NT2/D1 (cell line): Measurements from ENCODE around the gene NAV2.

Source experiments
- DNase-seq: peaks from one replicate; pipeline ENCODE4 v3.0.0-alpha.2; 2011; ENCODE audit warnings: low read depth, low spot score
- H3K27me3 ChIP-seq: 2 replicates; pipeline ENCODE4 v1.6.0; 2011; ENCODE audit warnings: mild to moderate bottlenecking; ENCODE audit not compliant: insufficient read length, insufficient read depth
- H3K36me3 ChIP-seq: 2 replicates; pipeline ENCODE4 v1.6.1; 2011; ENCODE audit warnings: mild to moderate bottlenecking, low read length, mixed read lengths; ENCODE audit not compliant: insufficient read depth, insufficient read length
- H3K4me1 ChIP-seq: 2 replicates; pipeline ENCODE4 v1.5.1; 2011; ENCODE audit not compliant: insufficient read depth, insufficient read length
- H3K4me3 ChIP-seq: 2 replicates; pipeline ENCODE4 v1.5.1; 2011; ENCODE audit warnings: low read depth; ENCODE audit not compliant: insufficient read length
- H3K9ac ChIP-seq: 2 replicates; pipeline ENCODE4 v1.6.0; 2011; ENCODE audit warnings: low read depth; ENCODE audit not compliant: insufficient read length
- H3K9me3 ChIP-seq: 2 replicates; pipeline ENCODE4 v1.5.1; 2011; ENCODE audit warnings: mild to moderate bottlenecking, low read length; ENCODE audit not compliant: insufficient read depth
- SUZ12 ChIP-seq: IDR thresholded peaks from 2 replicates; pipeline ENCODE4 v1.6.1; 2011; ENCODE audit not compliant: insufficient read length, insufficient read depth; ENCODE audit errors: extremely low read depth
- YY1 ChIP-seq: IDR thresholded peaks from 2 replicates; pipeline ENCODE4 v1.6.1; 2011; ENCODE audit not compliant: insufficient read length, insufficient read depth
- ZNF274 ChIP-seq: IDR thresholded peaks from 2 replicates; pipeline ENCODE4 v1.6.1; 2011; ENCODE audit warnings: mild to moderate bottlenecking, low read depth, low read length

Gene NAV2

DNA sequence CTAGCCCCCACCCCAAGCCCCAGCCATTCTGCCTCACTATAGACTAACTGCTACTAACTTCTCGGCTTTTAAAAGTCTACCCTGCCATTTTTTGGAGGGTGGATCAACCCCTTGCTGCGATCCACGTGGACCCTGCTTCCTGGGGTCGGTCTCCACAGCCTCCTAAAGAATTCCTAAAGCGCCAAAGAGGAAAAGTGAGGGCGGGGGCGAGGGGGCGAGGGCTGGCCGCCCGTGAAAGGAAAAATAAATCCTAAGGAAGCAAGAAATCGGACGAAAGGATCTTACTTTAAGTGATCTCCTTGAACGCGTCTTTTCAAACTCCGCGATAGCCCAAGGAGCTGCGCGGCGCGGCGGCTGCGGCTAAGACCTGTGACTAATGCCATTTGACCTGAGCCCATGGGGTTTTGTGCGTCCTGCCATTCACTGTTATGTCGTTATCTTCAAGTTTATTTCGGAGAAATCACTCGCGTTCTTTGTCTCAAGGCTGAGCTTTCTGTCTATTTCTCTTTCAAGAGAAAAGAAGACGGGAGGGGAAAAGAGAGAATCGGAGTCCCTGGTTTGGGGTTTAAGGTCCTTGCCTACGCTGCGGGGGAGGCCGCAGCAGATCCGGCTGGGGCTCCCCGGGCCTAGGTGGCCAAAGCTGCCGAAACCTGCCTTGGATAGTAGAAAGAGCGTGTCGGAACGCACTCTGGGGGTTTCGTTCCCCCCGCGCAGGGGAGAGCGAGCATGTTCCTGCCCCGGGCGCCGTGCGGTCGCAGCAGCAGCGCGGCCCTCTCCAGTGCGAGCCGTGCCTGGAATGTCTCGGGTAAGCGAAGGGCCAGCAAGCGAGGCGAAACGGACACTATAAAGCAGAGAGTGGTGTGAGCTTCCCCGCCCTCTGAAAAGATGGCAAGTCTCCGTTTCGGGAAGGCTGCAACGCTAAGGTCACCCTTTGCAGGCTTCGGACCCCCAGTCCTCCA is 450.5 kb downstream of the NAV2 start:
- peaks cover 6% of the 10 kb centered on the region for H3K4me1 ChIP-seq
- H3K9me3 ChIP-seq: no peaks in the 10 kb centered on the region
- peaks cover 84% of the 10 kb centered on the region for H3K27me3 ChIP-seq
- no peaks in the 10 kb centered on the region for H3K36me3 ChIP-seq
- no peak for TF ChIP-seq ZNF274
- no peak for TF ChIP-seq YY1
- no peak for TF ChIP-seq SUZ12
- peak overlapping the region; percentile 41 for H3K4me3 ChIP-seq
- peak overlapping the region; percentile 50 for H3K9ac ChIP-seq
- DNase-seq: no peak

DNA sequence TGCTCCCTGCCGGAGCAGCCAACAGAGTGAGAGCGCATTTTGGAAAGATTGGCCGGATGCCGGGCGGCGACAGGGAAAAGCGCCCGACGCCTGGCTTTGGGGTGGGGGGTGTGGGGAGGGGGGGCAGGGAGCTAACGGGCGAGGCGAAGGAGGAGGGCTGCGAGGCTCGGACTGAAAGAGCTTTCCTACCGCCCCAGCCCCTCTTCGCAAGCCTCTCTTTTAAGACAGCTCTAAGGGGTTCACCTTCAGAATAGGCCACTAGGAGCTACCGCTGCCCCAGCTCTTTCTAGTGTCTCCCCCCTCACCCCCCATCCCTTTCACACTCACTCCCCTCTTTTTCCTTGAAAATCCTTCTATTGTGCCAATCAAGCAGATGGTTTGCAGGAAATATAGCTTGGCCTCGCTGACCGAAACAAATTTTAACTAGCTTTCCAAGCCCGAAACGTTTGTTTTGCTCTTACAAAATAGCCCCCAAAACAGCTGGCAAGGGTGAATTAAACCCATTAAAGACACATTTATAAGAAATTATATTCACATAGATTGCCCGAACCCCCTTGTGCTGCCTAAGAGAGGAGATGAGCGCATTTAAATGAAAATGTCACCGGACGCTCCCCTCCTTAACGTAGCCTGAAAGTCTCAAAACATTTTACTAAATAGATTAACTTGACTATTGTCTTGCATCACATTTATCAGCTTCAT is 451.3 kb downstream of the NAV2 start:
- no peaks in the 10 kb centered on the region for H3K36me3 ChIP-seq
- TF ChIP-seq ZNF274 (no peak), YY1 (no peak), SUZ12 (no peak)
- H3K9me3 ChIP-seq: no peaks in the 10 kb centered on the region
- DNase-seq: no peak
- H3K4me1 ChIP-seq: peaks cover 6% of the 10 kb centered on the region
- peak overlapping the region; percentile 41 for H3K4me3 ChIP-seq
- no peak overlapping the region for H3K9ac ChIP-seq
- peaks cover 76% of the 10 kb centered on the region for H3K27me3 ChIP-seq
